Breast epithelium (tissue), 3 donors: ENCODE results near the gene FGF2.

Experiments used
- CTCF ChIP-seq, 3 donors: fragments of 450-650 bp; IDR thresholded peaks; one replicate each; pipeline ENCODE4 v1.5.1; 2016 to 2017; ENCODE audit warnings: antibody characterized with exemption in 3 of 3, mild to moderate bottlenecking in 3 of 3, moderate library complexity in 3 of 3
- POLR2A ChIP-seq: fragments of 450-650 bp; IDR thresholded peaks from one replicate; pipeline ENCODE4 v1.6.1; 2016; ENCODE audit warnings: antibody characterized with exemption, mild to moderate bottlenecking, moderate library complexity
- POLR2AphosphoS5 ChIP-seq, 3 donors: sonication (generic); formaldehyde crosslinking; IDR thresholded peaks; one replicate each; pipeline ENCODE4 v1.6.1; 2017; ENCODE audit warnings: antibody characterized with exemption in 3 of 3

GRCh38 chr4:122863639-122864038, 37.0 kb downstream of the FGF2 start:
- TF ChIP-seq CTCF (IDR thresholded peaks at IDR 0.05) (no peak), POLR2A (no peak), POLR2AphosphoS5 (IDR thresholded peaks at IDR 0.05) (no peak)
